Activated CD4-positive, alpha-beta T cell treated with anti-CD3 and anti-CD28 coated beads for 36 hours (primary cell): Measurements from ENCODE around the gene C19orf12. TPM values are rescaled to one million over a fixed set of nuclear protein-coding genes. Genes with fewer than 3 reads are reported as not detected.

Source experiments
- total RNA-seq, 2 experiments: library from RNA; stranded (reverse); gene quantifications; one replicate each; pipeline ENCODE4 v1.2.3, GENCODE V29; 2021

Gene C19orf12
- total RNA-seq, 2 experiments from 2014 or later: 26.7 to 35.7 TPM

Other genes with a start within 250 kb of the C19orf12 start
- gene VSTM2B, start 189.3 kb downstream of the C19orf12 start, total RNA-seq: not detected
- gene POP4, start 109.0 kb downstream of the C19orf12 start, total RNA-seq: 100 to 1,000 TPM; 101 to 136 TPM
- 10 to 100 TPM; 25.4 to 26.6 TPM for gene PLEKHF1, start 49.8 kb downstream of the C19orf12 start, total RNA-seq
- 10 to 100 TPM; 29.4 to 30.4 TPM for gene CCNE1, start 96.7 kb upstream of the C19orf12 start, total RNA-seq
- 10 to 100 TPM; 61.3 to 69.7 TPM for gene URI1, start 227.0 kb upstream of the C19orf12 start, total RNA-seq